Thyroid gland (tissue), 4 donors: ENCODE measurements around the gene MAP4. TPM values are rescaled to one million over a fixed set of nuclear protein-coding genes. Genes with fewer than 3 reads are reported as not detected.
"Not testable (repeated sequence)": the region's sequence is repeated elsewhere in the genome, so short reads cannot be mapped to it uniquely, and the experiment has no call there.

ENCODE experiments used
- DNase-seq, 2 donors: peaks; one replicate each; pipeline ENCODE4 v3.0.0-alpha.2; 2019
- H3K27ac ChIP-seq, 3 donors: fragments of 200-600 bp; sonication (generic); 1 replicate in 2 of 3; 2 replicates in 1 of 3; pipeline ENCODE4 v1.5.1; 2016 to 2019; ENCODE audit warnings: mild to moderate bottlenecking in 1 of 3, moderate library complexity in 1 of 3
- H3K27me3 ChIP-seq: fragments of 200-600 bp; sonication (generic); one replicate; pipeline ENCODE4 v1.5.1; 2019
- H3K36me3 ChIP-seq, 2 donors: fragments of 200-600 bp; sonication (generic); one replicate each; pipeline ENCODE4 v1.5.1; 2016 to 2019
- H3K4me1 ChIP-seq, 2 donors: fragments of 200-600 bp; sonication (generic); one replicate each; pipeline ENCODE4 v1.5.1; 2017 to 2019
- H3K4me3 ChIP-seq, 3 donors: fragments of 200-600 bp; sonication (generic); replicated peaks in 1 of 3; 1 replicate in 2 of 3; 2 replicates in 1 of 3; pipeline ENCODE4 v1.5.1; 2016; ENCODE audit warnings: mild to moderate bottlenecking in 1 of 3
- H3K9me3 ChIP-seq: fragments of 200-600 bp; sonication (generic); one replicate; pipeline ENCODE4 v1.5.1; 2017
- CTCF ChIP-seq, 6 experiments: fragments of 200-600 bp in 3 of 6; fragments of 450-650 bp in 3 of 6; sonication (generic) in 3 of 6; IDR thresholded peaks; one replicate each; pipeline ENCODE4 v1.5.1; 2016 to 2019; ENCODE audit warnings: antibody characterized with exemption in 6 of 6, mild to moderate bottlenecking in 2 of 6, inconsistent platforms in 1 of 6, moderate library complexity in 1 of 6
- POLR2A ChIP-seq, 2 donors: fragments of 450-650 bp; IDR thresholded peaks; one replicate each; pipeline ENCODE4 v1.6.1; 2017; ENCODE audit warnings: antibody characterized with exemption in 2 of 2, mild to moderate bottlenecking in 2 of 2, moderate library complexity in 1 of 2
- WGBS, 2 donors: methylation state at CpG; one replicate each; pipeline ENCODE4 v1.1.5; 2017; 5-methylcytosine and 5-hydroxymethylcytosine counted together
- intact Hi-C: fragments of 100-400 bp; cut with DNase I; formaldehyde crosslinking; loops from one replicate; pipeline ENCODE4 v1.15.1; 2023
- total RNA-seq, 4 donors: library from RNA; depleted of rRNA; stranded (reverse); fragments of >200 nt; gene quantifications; one replicate each; pipeline ENCODE4 v1.2.3, GENCODE V29; 2016

The MAP4 gene
- total RNA-seq, 4 donors from 2014 or later: 75.5 to 103 (median 88.0) TPM

GRCh38 chr3:47888986-47889757, 127.0 kb downstream of the MAP4 start:
- Histone ChIP-seq H3K27me3 (no peaks in the 10 kb centered on the region), H3K27ac (no peak overlapping the region), H3K36me3 (no peaks in the 10 kb centered on the region), H3K4me3 (no peak overlapping the region), H3K4me1 (no peaks in the 10 kb centered on the region), H3K9me3 (no peaks in the 10 kb centered on the region)
- intact Hi-C loops: no loop called here
- DNase-seq: no peak
- no peak for TF ChIP-seq POLR2A (IDR thresholded peaks at IDR 0.05)
- no peak for TF ChIP-seq CTCF (IDR thresholded peaks at IDR 0.05)
- WGBS, 2 donors: 89 to 91% methylated on average over 4 of the region's 4 CpGs

GRCh38 chr3:47887991-47888390, 128.2 kb downstream of the MAP4 start:
- H3K27ac ChIP-seq, H3K36me3 ChIP-seq, H3K4me3 ChIP-seq, intact Hi-C loops, H3K9me3 ChIP-seq, DNase-seq, H3K4me1 ChIP-seq, H3K27me3 ChIP-seq: not testable (repeated sequence)
- 95 to 96% methylated on average over 9 of the region's 9 CpGs for WGBS, 2 donors

- intact Hi-C loops: no loop called here
- H3K9me3 ChIP-seq: no peaks in the 10 kb centered on the region
- TF ChIP-seq CTCF (IDR thresholded peaks at IDR 0.05) (no peak), POLR2A (IDR thresholded peaks at IDR 0.05) (no peak)
- no peaks in the 10 kb centered on the region for H3K27me3 ChIP-seq
- no peaks in the 10 kb centered on the region for H3K4me1 ChIP-seq
- no peak for DNase-seq
- no peak overlapping the region for H3K27ac ChIP-seq
- 94 to 97% methylated on average over 1 of the region's 1 CpG for WGBS, 2 donors
- no peaks in the 10 kb centered on the region for H3K36me3 ChIP-seq
- H3K4me3 ChIP-seq: no peak overlapping the region
These were observed 131.0 kb downstream of the MAP4 start for GRCh38 chr3:47885168-47885567.

- no peak for DNase-seq
- TF ChIP-seq CTCF (IDR thresholded peaks at IDR 0.05): no peak
- no peak for TF ChIP-seq POLR2A (IDR thresholded peaks at IDR 0.05)
- intact Hi-C loops: no loop called here
- Histone ChIP-seq H3K27me3 (no peaks in the 10 kb centered on the region), H3K4me1 (no peaks in the 10 kb centered on the region), H3K27ac (no peak overlapping the region), H3K36me3 (no peaks in the 10 kb centered on the region), H3K4me3 (no peak overlapping the region), H3K9me3 (no peaks in the 10 kb centered on the region)
- 79 to 100% methylated on average over 1 to 3 of the region's 3 CpGs for WGBS, 2 donors
These were observed 131.6 kb downstream of the MAP4 start for GRCh38 chr3:47884603-47885002.

GRCh38 chr3:47882338-47882737, 133.9 kb downstream of the MAP4 start:
- H3K27ac ChIP-seq: no peak overlapping the region
- H3K4me1 ChIP-seq: no peaks in the 10 kb centered on the region
- DNase-seq: no peak
- TF ChIP-seq CTCF (IDR thresholded peaks at IDR 0.05): peak in 1 of 6 experiments; percentile 20
- TF ChIP-seq POLR2A (IDR thresholded peaks at IDR 0.05): no peak
- no peaks in the 10 kb centered on the region for H3K27me3 ChIP-seq
- no peaks in the 10 kb centered on the region for H3K9me3 ChIP-seq
- no peak overlapping the region for H3K4me3 ChIP-seq
- 92 to 93% methylated on average over 2 of the region's 2 CpGs for WGBS, 2 donors
- H3K36me3 ChIP-seq: no peaks in the 10 kb centered on the region
- intact Hi-C loops: no loop called here
